ENCODE measurements around the gene SFRP5.

The SFRP5 gene

GRCh38 chr10:97774811-97775294 lies 3.1 kb upstream of the SFRP5 start:
- POLR2A ChIA-PET, result no interaction called here
- CTCF ChIA-PET, result interaction anchor here (0.9 to 1.6 kb wide), 2 partner anchors 15 to 17 kb away, joined by 3 to 4 read pairs; no protein-coding TSS in a partner anchor
- TF ChIP-seq CTCF (IDR thresholded peaks at IDR 0.05; ENCODE audit: control extremely low read depth, extremely low read depth, low read depth, missing control alignments), result no peak
- DNase-seq (ENCODE audit: extremely low spot score), result no peak

GRCh38 chr10:97773096-97773495 lies 1.3 kb upstream of the SFRP5 start:
- ChIA-PET CTCF (interaction anchor here (1.0 to 1.2 kb wide), 3 partner anchors 8 to 19 kb away, joined by 3 to 5 read pairs (median 3); no protein-coding TSS in a partner anchor), POLR2A (no interaction called here)
- TF ChIP-seq CTCF (IDR thresholded peaks at IDR 0.05; ENCODE audit: control extremely low read depth, extremely low read depth, low read depth, missing control alignments), result no peak
- DNase-seq (ENCODE audit: extremely low spot score), result no peak

GRCh38 chr10:97771055-97771891 lies 526 bp downstream of the SFRP5 start:
- ChIA-PET POLR2A (no interaction called here), CTCF (no interaction called here)
- no peak for DNase-seq (ENCODE audit: extremely low spot score)
- TF ChIP-seq CTCF (IDR thresholded peaks at IDR 0.05; ENCODE audit: control extremely low read depth, extremely low read depth, low read depth, missing control alignments), result no peak

GRCh38 chr10:97770255-97770654 lies 1.5 kb downstream of the SFRP5 start:
- ChIA-PET POLR2A (no interaction called here), CTCF (no interaction called here)
- TF ChIP-seq CTCF (IDR thresholded peaks at IDR 0.05; ENCODE audit: control extremely low read depth, extremely low read depth, low read depth, missing control alignments), result no peak
- no peak for DNase-seq (ENCODE audit: extremely low spot score)

GRCh38 chr10:97768322-97769315 lies 3.2 kb downstream of the SFRP5 start:
- no peak for TF ChIP-seq CTCF (IDR thresholded peaks at IDR 0.05; ENCODE audit: control extremely low read depth, extremely low read depth, low read depth, missing control alignments)
- no peak for DNase-seq (ENCODE audit: extremely low spot score)
- ChIA-PET POLR2A (no interaction called here), CTCF (no interaction called here)

All from GM10248 (cell line).